Measurements from ENCODE around the gene COL23A1.

COL23A1 gene

GRCh38 chr5:178590141-178590923 is at the start of gene COL23A1:
Gene COL23A1 (minus strand): TSS chr5:178590393.
- peak in 1 of 2 donors; percentile 5 for DNase-seq (ENCODE audit: low read depth in 2 of 2)

- DNase-seq (ENCODE audit: low read depth in 2 of 2): no peak
Observed at GRCh38 chr5:178637356-178638074, 47.3 kb upstream of the COL23A1 start.

DNA sequence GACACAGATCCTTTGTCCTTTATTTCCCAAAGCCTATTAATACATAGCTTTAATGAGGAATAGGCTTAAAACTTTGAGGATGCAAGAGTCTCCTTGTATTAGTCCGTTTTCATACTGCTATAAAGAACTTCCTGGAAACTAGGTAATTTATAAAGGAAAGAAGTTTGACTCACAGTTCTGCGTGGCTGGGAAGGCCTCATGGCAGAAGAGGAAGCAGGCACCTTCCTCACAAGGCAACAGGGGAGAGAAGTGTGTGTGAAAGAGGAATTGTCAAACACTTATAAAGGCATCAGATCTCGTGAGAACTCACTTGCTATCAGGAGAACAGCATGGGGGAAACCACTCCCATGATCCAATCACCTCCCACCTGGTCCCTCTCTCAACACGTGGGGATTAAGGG is 42.1 kb upstream of the COL23A1 start:
- DNase-seq (ENCODE audit: low read depth in 2 of 2): no peak

GRCh38 chr5:178630951-178631350 is 40.8 kb upstream of the COL23A1 start:
- DNase-seq (ENCODE audit: low read depth in 2 of 2): no peak

- DNase-seq (ENCODE audit: low read depth in 2 of 2): no peak
Observed at GRCh38 chr5:178630475-178630930, 40.3 kb upstream of the COL23A1 start.

DNA sequence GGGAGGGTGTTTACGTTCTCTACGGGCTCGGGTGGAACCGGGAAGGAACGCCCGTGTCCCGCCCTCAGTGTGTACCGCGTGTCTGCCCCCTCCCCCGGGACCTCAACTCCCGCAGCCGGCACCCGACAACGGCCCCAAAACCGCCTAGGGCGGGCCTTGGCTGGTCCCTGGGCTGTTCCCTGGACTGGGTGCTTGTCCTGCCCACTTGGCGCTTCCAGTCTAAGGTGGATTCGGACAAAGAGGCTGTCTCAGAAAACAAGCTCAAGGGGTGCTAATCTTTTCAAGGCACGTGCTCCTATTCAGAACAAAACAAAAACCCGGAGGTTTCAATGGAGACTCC is 37.0 kb upstream of the COL23A1 start:
- no peak for DNase-seq (ENCODE audit: low read depth in 2 of 2)

DNA sequence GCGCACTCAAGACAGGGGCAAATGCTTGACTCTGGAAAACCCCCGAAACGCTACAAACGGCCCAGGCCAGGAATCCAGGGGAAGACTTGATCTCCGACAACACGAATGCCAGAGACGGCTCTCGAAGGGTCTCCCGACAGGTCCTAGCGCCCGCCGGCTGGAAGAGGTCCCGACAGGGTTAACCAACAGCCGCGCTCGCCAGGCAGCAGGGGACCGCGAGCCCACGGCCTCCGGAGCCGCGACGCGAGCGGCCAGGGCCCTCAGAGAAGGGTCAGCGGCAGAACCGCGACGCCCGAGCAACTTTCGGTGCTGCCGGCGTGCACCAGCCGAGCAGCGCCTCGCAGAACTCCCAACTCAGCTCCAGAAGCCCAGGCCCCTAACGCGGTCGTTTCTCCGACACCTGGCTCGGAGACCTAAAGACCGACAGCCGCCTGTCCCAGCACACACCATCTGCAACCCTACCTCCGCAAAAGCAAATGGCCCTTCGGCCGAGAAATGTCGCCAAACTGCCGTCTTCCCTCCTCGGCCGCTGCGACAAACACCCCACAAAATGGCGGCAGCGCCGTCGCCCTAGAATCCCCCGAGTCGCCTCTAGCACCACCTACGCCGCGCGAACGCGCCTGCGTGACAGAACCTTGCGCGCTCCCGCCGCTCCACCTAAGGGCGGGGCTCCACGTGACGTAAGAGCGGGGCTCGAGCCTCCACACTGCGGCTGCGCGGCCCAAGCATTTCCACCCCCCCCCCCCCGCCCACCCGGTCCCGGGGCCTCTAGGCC is 36.5 kb upstream of the COL23A1 start, which contains the start of gene CLK4:
Gene CLK4 (minus strand): TSS at position 567 of the 775 bp plus-strand sequence. CDS start 3,634 bp downstream, outside the sequence.
- DNase-seq (ENCODE audit: low read depth in 2 of 2): peak; percentile 93 to 94

DNA sequence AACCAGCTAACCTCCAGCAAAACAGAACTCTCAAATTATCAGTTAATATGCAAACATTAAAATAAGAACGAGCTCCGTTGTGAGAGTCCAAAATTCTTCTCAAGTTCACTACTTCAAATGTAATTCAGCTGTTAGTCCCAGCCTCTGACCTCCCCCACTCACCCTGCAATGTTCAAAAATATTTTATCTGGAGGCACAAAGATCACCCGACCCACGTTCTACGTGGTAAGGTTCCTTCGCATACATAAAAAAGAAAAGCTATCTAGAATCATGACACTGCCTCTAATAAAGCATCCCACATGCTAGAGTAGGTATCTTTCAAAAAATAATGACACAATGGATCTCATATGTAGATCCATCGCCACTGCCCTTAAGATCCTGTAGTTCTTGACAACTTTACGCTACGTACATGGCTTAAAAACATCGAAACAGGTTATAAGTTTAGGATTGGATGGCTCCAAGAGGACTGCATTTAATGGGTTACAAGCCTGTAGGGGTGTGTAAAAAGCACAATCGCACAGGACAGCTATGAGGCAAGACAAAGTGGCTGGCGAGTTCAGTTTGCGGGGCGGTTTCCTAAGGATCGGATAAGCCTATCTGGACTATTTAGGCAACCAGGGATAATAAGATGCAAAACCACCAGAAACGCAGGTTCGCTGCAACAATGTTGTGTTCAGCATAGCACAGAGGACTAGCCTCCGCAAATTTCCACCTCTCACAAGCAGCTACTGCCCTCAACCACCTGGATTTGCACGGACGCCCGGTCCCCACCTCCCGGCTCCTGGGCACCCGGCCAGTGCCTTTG is 35.7 kb upstream of the COL23A1 start:
- DNase-seq (ENCODE audit: low read depth in 2 of 2): no peak

DNA sequence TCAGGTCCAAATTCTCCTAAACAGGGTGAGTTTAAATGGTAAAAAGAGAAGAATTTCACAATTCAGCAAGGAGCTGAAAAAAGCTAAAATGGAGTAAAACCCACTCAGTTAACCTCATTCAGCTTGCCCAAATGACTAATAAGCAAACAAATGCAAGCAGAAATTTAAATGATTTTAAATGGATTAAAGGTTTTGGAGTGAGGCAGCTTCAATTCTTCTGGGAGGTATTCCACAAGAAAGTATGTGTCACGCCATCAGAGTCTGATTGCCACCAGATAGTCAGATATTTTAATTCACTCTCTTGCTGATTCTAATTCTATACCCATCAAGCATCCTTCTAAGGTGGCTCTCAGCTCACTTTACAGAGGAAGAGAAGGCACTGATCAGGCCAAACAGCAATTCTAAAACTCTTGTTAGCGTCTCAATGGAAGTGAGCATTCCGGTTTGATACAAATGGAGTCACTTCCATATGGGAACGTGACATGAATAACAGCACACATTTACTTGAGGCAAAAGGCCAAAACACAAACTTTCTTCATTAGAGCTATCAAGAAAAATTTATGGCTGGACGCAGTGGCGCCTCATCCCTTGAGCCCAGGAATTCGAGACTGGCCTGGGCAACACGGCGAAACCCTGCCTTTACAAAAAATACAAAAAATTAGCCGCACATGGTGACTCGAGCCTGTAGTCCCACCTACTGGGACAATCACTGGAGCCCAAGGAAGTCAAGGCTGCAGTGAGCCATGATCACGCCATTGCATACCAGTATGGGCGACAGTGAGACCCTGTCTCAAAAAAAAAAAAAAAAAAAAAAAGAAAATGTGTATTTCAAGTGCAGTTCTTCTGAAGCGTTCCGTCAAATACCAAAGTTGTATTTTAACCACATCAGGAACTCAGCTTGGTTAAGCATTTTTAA is 34.7 kb upstream of the COL23A1 start:
- no peak for DNase-seq (ENCODE audit: low read depth in 2 of 2)

GRCh38 chr5:178622679-178623247 is 32.6 kb upstream of the COL23A1 start:
- no peak for DNase-seq (ENCODE audit: low read depth in 2 of 2)

- DNase-seq (ENCODE audit: low read depth in 2 of 2): no peak
Observed at GRCh38 chr5:178619390-178619789, 29.2 kb upstream of the COL23A1 start.

- no peak for DNase-seq (ENCODE audit: low read depth in 2 of 2)
Observed at GRCh38 chr5:178612299-178612698, 22.1 kb upstream of the COL23A1 start.

- no peak for DNase-seq (ENCODE audit: low read depth in 2 of 2)
Observed at GRCh38 chr5:178606269-178606668, 16.1 kb upstream of the COL23A1 start.

GRCh38 chr5:178605788-178606187 is 15.6 kb upstream of the COL23A1 start:
- DNase-seq (ENCODE audit: low read depth in 2 of 2): no peak

- no peak for DNase-seq (ENCODE audit: low read depth in 2 of 2)
Observed at GRCh38 chr5:178602752-178603151, 12.6 kb upstream of the COL23A1 start.

- no peak for DNase-seq (ENCODE audit: low read depth in 2 of 2)
Observed at GRCh38 chr5:178595750-178596149, 5.6 kb upstream of the COL23A1 start.

- DNase-seq (ENCODE audit: low read depth in 2 of 2): no peak
Observed at GRCh38 chr5:178595150-178595549, 5.0 kb upstream of the COL23A1 start.

GRCh38 chr5:178590924-178591423 is 781 bp upstream of the COL23A1 start:
- DNase-seq (ENCODE audit: low read depth in 2 of 2): no peak

DNA sequence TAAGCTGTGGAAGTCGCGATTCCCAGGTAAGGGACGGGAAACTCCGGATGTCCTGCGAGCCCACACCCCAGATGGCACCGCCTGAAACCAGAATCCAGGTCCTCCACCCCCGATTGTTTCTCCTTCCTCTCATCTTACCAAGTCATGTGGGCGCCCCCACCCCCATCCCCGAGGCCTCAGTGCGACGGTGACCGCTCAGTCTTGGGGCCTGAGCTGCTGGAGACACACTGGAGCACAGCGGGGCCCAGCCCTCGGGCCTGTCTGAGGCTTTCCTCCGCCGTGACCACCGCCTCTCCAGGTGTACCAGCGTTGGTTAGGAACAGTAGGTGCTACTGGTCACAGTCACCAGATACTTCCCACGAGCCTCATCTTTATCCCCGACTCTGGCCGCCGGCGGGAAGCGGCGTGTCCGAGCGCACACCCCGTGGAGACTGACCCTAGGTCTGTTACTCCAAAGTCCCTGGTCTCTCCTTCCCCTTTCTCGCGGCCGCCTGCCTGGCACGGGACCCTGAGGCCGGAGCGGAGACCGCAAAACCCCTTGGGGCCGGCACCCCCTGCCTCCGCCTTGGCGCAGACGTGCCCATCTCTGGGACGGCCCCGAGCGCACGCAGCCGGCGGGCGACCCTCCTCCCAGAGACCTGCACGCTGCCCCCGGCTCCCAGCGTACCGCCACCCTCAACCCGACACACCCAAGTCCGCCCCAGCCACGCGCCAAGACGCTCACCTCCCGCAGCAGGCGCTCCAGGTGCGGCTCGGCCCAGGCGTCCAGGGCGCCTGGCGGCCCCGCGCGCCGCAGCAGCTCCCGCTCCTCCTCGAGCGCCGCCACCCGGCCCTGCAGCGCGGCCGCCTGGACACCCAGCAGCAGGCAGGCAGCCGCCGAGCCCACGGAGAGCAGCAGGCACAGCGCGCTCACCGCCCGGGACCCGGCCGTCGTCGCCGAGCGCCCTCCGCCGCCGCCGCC is 733 bp downstream of the COL23A1 start:
- DNase-seq (ENCODE audit: low read depth in 2 of 2): no peak
